Hepatocyte (in vitro differentiated cells): ENCODE data around the gene GMEB2. TPM values are rescaled to one million over a fixed set of nuclear protein-coding genes. Genes with fewer than 3 reads are reported as not detected.
A peak's percentile ranks its signal among the peaks of the same experiment; 100 is the strongest.
"Not testable (repeated sequence)": the region's sequence is repeated elsewhere in the genome, so short reads cannot be mapped to it uniquely, and the experiment has no call there.

Experiments
- DNase-seq: peaks from one replicate; pipeline ENCODE4 v3.0.0-alpha.2; 2016; ENCODE audit warnings: low spot score
- H2AFZ ChIP-seq: fragments of 200-600 bp; sonication (generic); 2 replicates; pipeline ENCODE4 v1.6.0; 2016; ENCODE audit warnings: antibody characterized with exemption, mild to moderate bottlenecking
- H3K27ac ChIP-seq: fragments of 200-600 bp; sonication (generic); 2 replicates; pipeline ENCODE4 v1.5.1; 2016; ENCODE audit warnings: mild to moderate bottlenecking
- H3K27me3 ChIP-seq: fragments of 200-600 bp; sonication (generic); 2 replicates; pipeline ENCODE4 v1.6.1; 2016
- H3K36me3 ChIP-seq: fragments of 200-600 bp; sonication (generic); replicated peaks from 2 replicates; pipeline ENCODE4 v1.5.1; 2016; ENCODE audit warnings: low read depth; ENCODE audit not compliant: insufficient read depth
- H3K4me1 ChIP-seq: fragments of 200-600 bp; sonication (generic); 2 replicates; pipeline ENCODE4 v1.5.1; 2016; ENCODE audit warnings: mild to moderate bottlenecking, moderate library complexity; ENCODE audit not compliant: insufficient read depth
- H3K4me2 ChIP-seq: fragments of 200-600 bp; sonication (generic); 2 replicates; pipeline ENCODE4 v1.6.0; 2016
- H3K4me3 ChIP-seq: fragments of 200-600 bp; sonication (generic); 2 replicates; pipeline ENCODE4 v1.5.1; 2016; ENCODE audit warnings: mild to moderate bottlenecking
- H3K79me2 ChIP-seq: fragments of 200-600 bp; sonication (generic); 2 replicates; pipeline ENCODE4 v1.6.0; 2017; ENCODE audit warnings: mild to moderate bottlenecking
- H3K9me2 ChIP-seq: fragments of 200-600 bp; sonication (generic); replicated peaks from 2 replicates; pipeline ENCODE4 v1.6.0; 2017; ENCODE audit warnings: mild to moderate bottlenecking; ENCODE audit not compliant: insufficient read depth
- H3K9me3 ChIP-seq: fragments of 200-600 bp; sonication (generic); 2 replicates; pipeline ENCODE4 v1.5.1; 2016; ENCODE audit warnings: low read depth, mild to moderate bottlenecking
- H4K20me1 ChIP-seq: fragments of 200-600 bp; sonication (generic); 2 replicates; pipeline ENCODE4 v1.6.0; 2016; ENCODE audit warnings: mild to moderate bottlenecking; ENCODE audit not compliant: insufficient read depth, poor library complexity, severe bottlenecking
- CTCF ChIP-seq: fragments of 200-600 bp; sonication (generic); IDR thresholded peaks from 2 replicates; pipeline ENCODE4 v1.5.1; 2016; ENCODE audit warnings: antibody characterized with exemption, mild to moderate bottlenecking; ENCODE audit not compliant: poor library complexity
- EZH2 ChIP-seq: fragments of 200-600 bp; sonication (generic); IDR thresholded peaks from 2 replicates; pipeline ENCODE4 v1.6.1; 2016; ENCODE audit warnings: antibody characterized with exemption, mild to moderate bottlenecking, borderline replicate concordance
- EZH2phosphoT487 ChIP-seq: fragments of 200-600 bp; sonication (generic); IDR thresholded peaks from one replicate; pipeline ENCODE4 v1.6.1; 2018; ENCODE audit warnings: antibody characterized with exemption, mild to moderate bottlenecking, low read depth, moderate library complexity; ENCODE audit not compliant: unreplicated experiment, severe bottlenecking
- WGBS: methylation state at CpG from one replicate; pipeline ENCODE4 v1.1.6; 2016; ENCODE audit warnings: low lambda C conversion rate; ENCODE audit errors: missing lambda C conversion rate; 5-methylcytosine and 5-hydroxymethylcytosine counted together
- polyA plus RNA-seq: library from polyadenylated mRNA; unstranded; fragments of >200 nt; fragmentation: Nextera tagmentation; extraction: Ambion mirVana; gene quantifications from 2 replicates; pipeline ENCODE4 v1.2.1, GENCODE V29; 2016
- total RNA-seq: library from RNA; depleted of rRNA; stranded (reverse); fragments of >200 nt; gene quantifications from 2 replicates; pipeline ENCODE4 v1.2.3, GENCODE V29; 2014

The GMEB2 gene
- total and polyA plus RNA-seq, 2 experiments from 2014 or later, result 8.7 to 10.7 TPM

- H3K9me3 ChIP-seq, result no peaks in the 10 kb centered on the region
- H3K27me3 ChIP-seq, result peaks cover 3% of the 10 kb centered on the region
- peak within 1 kb of the TSS; percentile 93 for H3K4me2 ChIP-seq
- peak within 1 kb of the TSS; percentile 26 for H2AFZ ChIP-seq
- H3K9me2 ChIP-seq, result no peaks in the 10 kb centered on the region
- H3K27ac ChIP-seq, result peak within 1 kb of the TSS; percentile 83
- TF ChIP-seq EZH2 (no peak), EZH2phosphoT487 (no peak), CTCF (no peak)
- peaks cover 3% of the 10 kb centered on the region for H3K4me1 ChIP-seq
- peaks cover 11% of the 10 kb centered on the region for H4K20me1 ChIP-seq
- H3K4me3 ChIP-seq, result peak within 1 kb of the TSS; percentile 68
- H3K36me3 ChIP-seq, result no peaks in the 10 kb centered on the region
- H3K79me2 ChIP-seq, result peaks cover 5% of the 10 kb centered on the region
- WGBS, result 2% methylated on average over 48 of the region's 73 CpGs
- DNase-seq, result peak; percentile 95
Measured at GRCh38 chr20:63653041-63653973, 26.4 kb upstream of the GMEB2 start, which contains the start of gene STMN3. TSS of gene STMN3 (minus strand) at chr20:63653424. CDS start at chr20:63653345, 79 bp downstream.

- no peak overlapping the region for H3K27ac ChIP-seq
- H4K20me1 ChIP-seq, result peaks cover 13% of the 10 kb centered on the region
- H3K4me1 ChIP-seq, result peaks cover 3% of the 10 kb centered on the region
- WGBS, result 0% methylated on average over 10 of the region's 91 CpGs
- peak overlapping the region; percentile 93 for H3K4me2 ChIP-seq
- no peaks in the 10 kb centered on the region for H3K9me3 ChIP-seq
- peak overlapping the region; percentile 68 for H3K4me3 ChIP-seq
- no peaks in the 10 kb centered on the region for H3K9me2 ChIP-seq
- H3K27me3 ChIP-seq, result peaks cover 3% of the 10 kb centered on the region
- H3K79me2 ChIP-seq, result peaks cover 5% of the 10 kb centered on the region
- peak; percentile 45 for DNase-seq
- TF ChIP-seq CTCF (peak; percentile 6), EZH2phosphoT487 (no peak), EZH2 (peak; percentile 52)
- no peak overlapping the region for H2AFZ ChIP-seq
- no peaks in the 10 kb centered on the region for H3K36me3 ChIP-seq
Measured at GRCh38 chr20:63652192-63652980, 25.5 kb upstream of the GMEB2 start.

GRCh38 chr20:63651942-63652191, 25.0 kb upstream of the GMEB2 start:
- peaks cover 3% of the 10 kb centered on the region for H3K27me3 ChIP-seq
- H4K20me1 ChIP-seq, result peaks cover 13% of the 10 kb centered on the region
- peak overlapping the region; percentile 68 for H3K4me3 ChIP-seq
- 20% methylated on average over 7 of the region's 11 CpGs for WGBS
- H3K36me3 ChIP-seq, result no peaks in the 10 kb centered on the region
- H3K9me2 ChIP-seq, result no peaks in the 10 kb centered on the region
- no peak overlapping the region for H2AFZ ChIP-seq
- H3K4me1 ChIP-seq, result peaks cover 3% of the 10 kb centered on the region
- H3K9me3 ChIP-seq, result no peaks in the 10 kb centered on the region
- peaks cover 5% of the 10 kb centered on the region for H3K79me2 ChIP-seq
- DNase-seq, result no peak
- no peak overlapping the region for H3K27ac ChIP-seq
- no peak for TF ChIP-seq EZH2phosphoT487
- TF ChIP-seq EZH2, result no peak
- no peak for TF ChIP-seq CTCF
- peak overlapping the region; percentile 93 for H3K4me2 ChIP-seq

- not testable (repeated sequence) for H3K27ac ChIP-seq, H3K4me3 ChIP-seq, H3K79me2 ChIP-seq, H2AFZ ChIP-seq, H3K9me3 ChIP-seq, H3K4me2 ChIP-seq, H3K4me1 ChIP-seq, H3K27me3 ChIP-seq, H3K9me2 ChIP-seq, H3K36me3 ChIP-seq, DNase-seq
- 90% methylated on average over 4 of the region's 25 CpGs for WGBS
- peaks cover 13% of the 10 kb centered on the region for H4K20me1 ChIP-seq
Measured at GRCh38 chr20:63650486-63650885, 23.6 kb upstream of the GMEB2 start.
